SK-N-MC (cell line): Measurements from ENCODE around the gene LDAH.

Experiments
- EZH2 ChIP-seq: fragments of 200-600 bp; sonication (generic); IDR thresholded peaks from one replicate; pipeline ENCODE4 v1.6.1; 2017; ENCODE audit warnings: antibody characterized with exemption
- FOXP2 ChIP-seq: optimal IDR thresholded peaks from 2 replicates; pipeline ENCODE3; 2011; ENCODE audit warnings: mild to moderate bottlenecking, moderate library complexity; ENCODE audit not compliant: insufficient read depth; ENCODE audit errors: extremely low read length, control extremely low read depth
- POLR2AphosphoS5 ChIP-seq: IDR thresholded peaks from 2 replicates; pipeline ENCODE4 v1.6.1; 2012; ENCODE audit warnings: mild to moderate bottlenecking, low read depth, low read length, borderline replicate concordance

DNA sequence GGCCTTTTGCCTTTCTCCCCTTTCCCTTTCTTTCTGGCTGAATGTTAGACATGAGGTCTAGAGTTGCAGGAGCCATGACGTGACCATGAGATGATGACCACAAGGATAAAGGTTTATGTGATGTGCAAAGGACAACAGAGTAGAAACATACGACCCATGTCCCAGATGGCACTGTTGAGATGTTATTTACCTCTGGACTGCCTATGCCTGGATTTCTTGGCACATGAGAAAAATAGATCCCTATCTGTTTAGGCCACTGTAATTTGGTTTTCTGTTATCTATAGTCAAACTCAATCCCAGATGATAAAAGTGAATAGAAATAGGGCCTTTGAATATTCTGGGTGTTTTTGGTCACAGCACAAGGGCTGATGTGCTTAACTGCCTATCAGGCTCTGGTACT, 97.1 kb downstream of the LDAH start:
- TF ChIP-seq EZH2: no peak
- no peak for TF ChIP-seq POLR2AphosphoS5
- TF ChIP-seq FOXP2: no peak
